IPS-11a (cell line): ENCODE results near the gene ACSS3.
"Not testable (repeated sequence)": the region's sequence is repeated elsewhere in the genome, so short reads cannot be mapped to it uniquely, and the experiment has no call there.

ENCODE experiments used
- H3K4me3 ChIP-seq: one replicate; pipeline ENCODE4 v1.5.1; 2013; ENCODE audit warnings: low read depth, low read length, control low read depth

Gene ACSS3

GRCh38 chr12:81092053-81092452 is 14.2 kb downstream of the ACSS3 start:
- no peak overlapping the region for H3K4me3 ChIP-seq

- H3K4me3 ChIP-seq: no peak overlapping the region
Observed at GRCh38 chr12:81094718-81095360, 17.0 kb downstream of the ACSS3 start.

DNA sequence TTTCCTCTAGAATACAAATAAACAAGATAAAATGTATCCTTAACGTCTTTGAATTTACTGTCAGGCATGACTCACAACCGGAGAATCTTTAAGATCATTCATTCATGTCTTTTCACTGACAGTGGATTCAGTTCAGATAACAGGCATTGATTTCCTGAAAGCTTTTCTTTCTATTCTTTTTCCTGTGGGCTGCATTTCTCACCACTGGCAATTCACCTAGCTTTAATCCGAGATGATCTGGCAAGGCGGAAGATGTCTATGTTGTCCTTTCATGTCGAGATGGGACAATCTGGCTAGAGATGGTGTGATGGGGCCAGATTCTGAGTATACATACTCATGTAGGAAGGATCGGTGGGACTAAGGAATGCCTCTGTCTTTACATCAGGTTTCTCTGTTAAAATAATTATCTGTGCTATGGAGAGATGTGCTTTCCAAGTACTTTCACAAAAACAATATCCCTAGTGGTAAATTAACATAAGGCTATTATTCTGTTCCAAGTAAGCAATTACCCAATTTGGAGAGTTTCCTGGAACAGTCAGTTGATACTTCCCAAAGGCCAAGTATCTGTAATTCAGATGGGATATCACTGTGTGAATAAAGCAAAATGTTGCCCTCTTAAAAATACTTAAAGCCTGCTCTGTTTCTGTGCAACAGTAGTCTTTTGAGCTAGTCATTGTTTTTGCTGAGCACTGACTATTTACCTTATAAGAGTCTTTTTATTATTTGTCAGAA is 17.8 kb downstream of the ACSS3 start:
- no peak overlapping the region for H3K4me3 ChIP-seq

DNA sequence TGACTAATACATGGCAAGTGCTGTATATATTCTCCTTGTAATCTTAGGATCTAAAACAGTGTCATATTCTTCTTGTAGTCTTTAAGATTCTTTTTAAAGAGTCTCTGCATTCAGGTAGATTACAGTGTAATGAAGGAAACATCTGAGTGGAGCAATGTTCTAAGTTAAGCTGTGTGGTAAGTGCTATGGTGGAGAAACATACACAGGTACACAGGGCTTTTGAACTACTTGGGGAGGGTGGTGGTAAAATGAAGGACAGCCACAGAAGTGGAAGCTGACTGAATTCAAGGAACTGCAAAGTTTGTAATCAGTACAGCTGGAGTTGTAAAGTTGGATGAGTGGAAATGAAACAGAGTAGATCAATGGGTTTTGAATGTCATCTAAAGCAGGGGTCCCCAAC is 27.8 kb downstream of the ACSS3 start:
- H3K4me3 ChIP-seq: no peak overlapping the region

GRCh38 chr12:81114226-81114625 is 36.3 kb downstream of the ACSS3 start:
- H3K4me3 ChIP-seq: no peak overlapping the region

DNA sequence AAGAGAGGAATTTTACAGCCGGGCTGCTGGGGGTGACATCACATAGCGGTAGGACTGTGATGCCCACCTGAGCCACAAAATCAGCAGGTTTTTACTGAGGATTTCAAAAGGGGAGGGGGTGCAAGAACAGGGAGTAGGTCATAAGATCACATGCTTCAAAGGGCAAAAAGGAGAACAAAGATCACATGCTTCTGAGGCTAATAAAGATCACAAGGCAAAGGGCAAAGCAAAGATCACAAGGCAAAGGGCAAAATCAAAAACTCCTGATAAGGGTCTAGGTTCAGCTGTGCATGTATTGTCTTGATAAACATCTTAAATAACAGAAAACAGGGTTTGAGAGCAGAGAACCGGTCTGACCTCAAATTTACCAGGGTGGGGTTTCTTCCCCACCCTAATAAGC is 41.2 kb downstream of the ACSS3 start:
- H3K4me3 ChIP-seq: not testable (repeated sequence)

- no peak overlapping the region for H3K4me3 ChIP-seq
Observed at GRCh38 chr12:81120961-81121360, 43.1 kb downstream of the ACSS3 start.

DNA sequence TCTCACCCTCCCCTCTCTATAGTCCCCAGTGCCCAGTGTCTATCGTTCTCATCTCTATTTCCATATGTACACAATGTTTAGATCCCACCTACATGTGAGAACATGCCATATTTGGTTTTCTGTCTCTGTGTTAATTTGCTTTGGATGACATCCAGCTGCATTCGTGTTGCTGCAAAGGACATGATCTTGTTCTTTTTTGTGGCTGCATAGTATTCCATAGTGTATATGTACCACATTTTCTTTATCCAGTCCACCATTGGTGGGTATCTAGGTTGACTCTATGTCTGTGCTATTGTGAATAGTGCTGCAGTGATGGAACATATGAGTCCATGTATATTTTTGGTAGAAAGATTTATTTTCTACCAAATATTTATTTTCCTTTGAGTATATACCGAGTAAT is 45.7 kb downstream of the ACSS3 start:
- no peak overlapping the region for H3K4me3 ChIP-seq

DNA sequence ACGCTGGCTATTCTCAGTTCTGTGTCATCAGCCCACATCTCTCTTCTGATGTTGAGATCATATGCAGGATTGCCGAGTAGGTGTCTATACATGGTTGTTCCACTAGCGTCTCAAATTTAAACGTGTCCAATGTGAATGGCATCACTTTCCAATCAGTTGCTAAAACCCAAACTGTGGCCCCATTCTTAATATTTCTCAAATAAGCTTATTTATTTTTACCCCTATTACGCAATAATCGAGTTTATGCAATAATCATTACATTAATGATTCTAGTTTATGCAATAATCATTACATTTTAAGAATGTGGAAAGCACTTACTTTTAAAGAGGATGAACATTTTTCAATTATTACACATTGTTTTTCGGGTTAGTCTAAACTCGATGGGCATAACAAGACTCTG is 47.8 kb downstream of the ACSS3 start:
- H3K4me3 ChIP-seq: no peak overlapping the region

DNA sequence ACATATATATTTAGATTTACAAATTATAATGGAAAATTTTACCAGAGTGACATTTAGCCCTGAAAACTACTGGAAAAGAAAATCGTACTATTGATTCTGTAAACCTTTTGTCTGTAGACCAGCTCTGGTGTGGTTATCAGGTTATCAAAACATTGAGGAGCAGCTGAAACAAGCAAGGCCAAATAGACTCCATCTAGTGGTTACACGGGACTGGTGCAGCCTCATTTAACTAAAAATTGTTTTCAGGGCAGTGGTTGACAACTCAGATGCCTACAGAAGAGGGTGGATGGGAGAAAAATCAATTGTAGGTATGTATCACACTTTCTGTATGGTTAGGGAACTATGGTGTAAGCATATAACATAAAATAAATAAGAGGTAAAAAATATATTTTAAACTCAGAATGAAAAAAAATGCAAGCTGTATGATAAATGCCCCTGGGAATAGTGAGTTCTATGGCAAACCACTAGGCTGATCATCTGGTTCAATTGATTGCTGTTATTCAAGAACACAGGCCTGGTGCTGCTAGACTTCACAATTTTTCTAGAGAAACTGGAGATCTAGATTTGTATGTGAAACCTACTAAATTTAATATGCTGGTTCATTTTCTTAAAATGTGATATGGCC is 51.2 kb downstream of the ACSS3 start:
- no peak overlapping the region for H3K4me3 ChIP-seq

- no peak overlapping the region for H3K4me3 ChIP-seq
Observed at GRCh38 chr12:81136519-81136918, 58.6 kb downstream of the ACSS3 start.

DNA sequence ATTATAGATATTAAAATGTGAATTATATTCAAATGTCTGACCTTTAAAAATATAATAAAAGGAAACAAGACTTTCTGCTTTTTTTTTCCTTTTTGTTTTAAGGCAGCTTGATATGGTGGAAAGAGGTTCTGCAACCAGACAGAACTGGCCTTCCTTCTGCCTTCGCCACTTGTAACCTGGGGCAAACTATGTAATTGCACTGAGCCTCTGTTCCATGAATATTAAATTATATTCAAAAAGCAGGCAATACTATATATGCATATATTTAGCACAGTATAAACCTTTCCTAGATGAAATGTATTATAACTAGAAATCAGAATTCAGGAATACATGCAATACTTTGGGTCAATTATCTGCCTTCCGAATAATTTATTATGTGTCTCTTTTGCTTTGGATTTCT is 59.9 kb downstream of the ACSS3 start:
- no peak overlapping the region for H3K4me3 ChIP-seq

GRCh38 chr12:81141217-81141616 is 63.3 kb downstream of the ACSS3 start:
- H3K4me3 ChIP-seq: no peak overlapping the region

DNA sequence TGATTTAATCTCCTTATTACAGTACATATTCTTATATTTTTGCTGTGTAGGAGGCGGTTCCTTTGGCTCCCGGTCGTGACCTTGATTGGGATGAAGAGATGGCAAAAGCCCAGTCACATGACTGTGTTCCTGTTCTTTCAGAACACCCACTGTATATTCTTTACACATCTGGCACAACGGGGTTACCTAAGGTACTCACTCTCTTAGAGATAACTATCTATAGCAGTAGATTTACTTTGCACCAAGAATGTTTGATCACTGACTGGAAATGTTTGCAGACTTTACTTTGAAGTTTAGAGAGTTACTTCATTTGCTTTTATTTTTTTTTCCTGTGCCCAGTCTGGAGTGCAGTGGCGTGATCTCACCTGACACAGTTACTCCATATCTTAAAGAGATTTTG is 65.2 kb downstream of the ACSS3 start:
- H3K4me3 ChIP-seq: no peak overlapping the region

DNA sequence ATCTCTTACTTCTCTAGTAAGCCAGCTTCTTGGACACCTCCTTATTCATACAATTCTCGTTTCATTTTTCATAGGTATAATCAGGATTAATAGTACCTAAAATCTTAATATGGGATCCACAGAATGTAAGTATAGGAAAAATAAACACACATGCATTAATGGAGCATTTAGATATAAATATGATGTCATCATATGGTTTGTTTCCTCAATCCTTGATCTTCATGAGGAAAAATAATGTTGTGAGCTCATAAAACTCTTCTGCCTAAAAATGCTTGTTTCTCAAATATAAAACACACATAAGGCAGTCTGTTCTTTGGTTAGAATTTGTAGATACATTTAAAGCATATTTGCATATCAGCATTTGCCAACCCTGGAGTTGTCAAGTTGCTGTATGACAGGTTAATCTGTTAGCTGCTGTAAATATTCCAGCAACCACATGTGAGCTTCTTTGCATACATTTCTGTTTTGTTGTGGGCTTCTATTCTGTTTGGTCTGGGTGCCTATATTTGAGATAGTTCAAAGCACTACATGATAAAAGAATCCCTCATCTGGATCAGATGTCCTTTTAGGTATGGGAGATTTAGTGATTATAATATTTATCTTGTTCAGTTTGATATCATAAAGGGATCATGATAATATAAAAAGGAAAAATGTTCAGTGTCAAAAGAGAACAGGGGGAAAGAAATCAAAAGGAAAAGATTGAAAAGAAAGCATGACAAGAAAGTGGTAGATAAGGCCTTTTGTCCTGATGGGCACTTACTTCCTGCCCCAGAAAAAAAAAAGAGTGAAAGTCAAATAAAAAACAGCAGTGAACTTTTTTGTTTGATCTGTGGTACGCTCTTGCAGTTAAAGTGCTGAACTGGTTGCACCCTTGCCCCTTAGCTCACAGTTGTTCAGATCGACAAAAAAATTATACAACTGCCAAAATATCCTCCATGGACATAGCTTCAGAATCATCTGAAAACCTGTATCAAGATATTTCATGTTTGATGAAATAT is 68.6 kb downstream of the ACSS3 start:
- no peak overlapping the region for H3K4me3 ChIP-seq

GRCh38 chr12:81147292-81147919 is 69.5 kb downstream of the ACSS3 start:
- no peak overlapping the region for H3K4me3 ChIP-seq

- H3K4me3 ChIP-seq: no peak overlapping the region
Observed at GRCh38 chr12:81150382-81150781, 72.5 kb downstream of the ACSS3 start.

DNA sequence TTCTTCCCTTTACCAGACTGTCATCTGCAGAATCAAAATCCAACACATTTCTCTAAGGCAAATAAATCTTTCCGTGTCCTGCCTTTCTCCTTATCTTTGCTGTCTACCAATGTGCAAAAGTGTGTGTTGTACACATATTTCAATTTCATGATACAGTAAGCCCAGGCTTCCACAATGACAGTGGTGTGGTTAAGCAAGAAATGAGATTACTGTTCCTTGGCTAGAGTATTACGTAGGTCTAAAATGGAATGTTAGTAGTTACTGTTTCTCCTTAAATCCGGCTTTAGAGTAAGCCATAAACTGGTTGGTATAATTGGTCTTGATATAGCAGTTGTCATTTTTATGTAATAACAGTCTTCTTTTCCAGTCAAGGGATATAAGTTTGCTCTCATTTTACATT is 82.0 kb downstream of the ACSS3 start:
- H3K4me3 ChIP-seq: no peak overlapping the region

DNA sequence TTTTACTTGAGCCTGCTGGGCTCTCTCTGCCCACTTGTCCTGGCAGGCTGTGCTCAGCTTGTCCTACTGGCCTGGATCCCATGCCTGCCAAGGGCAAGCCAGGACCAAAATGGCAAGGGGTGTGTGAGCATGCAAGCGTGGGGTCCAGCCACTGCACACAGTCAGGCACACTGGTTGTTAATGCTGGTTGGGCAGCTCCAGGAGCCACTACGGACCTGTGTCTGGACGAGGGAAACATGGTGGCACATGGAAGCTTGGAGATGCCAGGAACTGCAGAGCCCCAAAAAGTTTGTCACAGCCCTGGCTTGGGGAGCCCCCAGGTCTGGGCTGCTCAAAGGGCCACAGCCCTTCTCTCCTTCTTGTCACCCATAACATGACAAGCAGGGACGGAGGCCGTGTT is 83.8 kb downstream of the ACSS3 start:
- H3K4me3 ChIP-seq: no peak overlapping the region

- H3K4me3 ChIP-seq: no peak overlapping the region
Observed at GRCh38 chr12:81162391-81163136, 84.7 kb downstream of the ACSS3 start.
